ENCODE data around the gene DHX34.
A peak's percentile ranks its signal among the peaks of the same experiment; 100 is the strongest.
"Not testable (repeated sequence)": the region's sequence is repeated elsewhere in the genome, so short reads cannot be mapped to it uniquely, and the experiment has no call there.

Gene DHX34

GRCh38 chr19:47388721-47389120 is 39.6 kb downstream of the DHX34 start:
- not testable (repeated sequence) for DNase-seq (ENCODE audit: low spot score)
- in situ Hi-C loops (cut with MboI; ENCODE audit: low sequenced_read_pairs, unreplicated experiment) = loop anchor here (10.0 kb wide), 1 partner anchor 94 kb away; no protein-coding TSS in a partner anchor

GRCh38 chr19:47389150-47389556 is 40.0 kb downstream of the DHX34 start:
- no peak for TF ChIP-seq CTCF (IDR thresholded peaks at IDR 0.05; ENCODE audit: borderline replicate concordance, control extremely low read depth, extremely low read depth, insufficient read depth, missing control alignments)
- in situ Hi-C loops (cut with MboI; ENCODE audit: low sequenced_read_pairs, unreplicated experiment) = loop anchor here (10.0 kb wide), 1 partner anchor 94 kb away; no protein-coding TSS in a partner anchor
- DNase-seq (ENCODE audit: low spot score) = no peak

GRCh38 chr19:47390533-47391488 is 41.7 kb downstream of the DHX34 start:
- in situ Hi-C loops (cut with MboI; ENCODE audit: low sequenced_read_pairs, unreplicated experiment) = no loop called here
- DNase-seq (ENCODE audit: low spot score) = no peak

GRCh38 chr19:47391510-47392223 is 42.6 kb downstream of the DHX34 start:
- peak; percentile 85 for TF ChIP-seq CTCF (IDR thresholded peaks at IDR 0.05; ENCODE audit: borderline replicate concordance, control extremely low read depth, extremely low read depth, insufficient read depth, missing control alignments)
- peak; percentile 85 for DNase-seq (ENCODE audit: low spot score)
- in situ Hi-C loops (cut with MboI; ENCODE audit: low sequenced_read_pairs, unreplicated experiment) = no loop called here

More at GRCh38 chr19:47390533-47391488, 41.7 kb downstream of the DHX34 start:
- no peak for TF ChIP-seq CTCF (IDR thresholded peaks at IDR 0.05; ENCODE audit: borderline replicate concordance, control extremely low read depth, extremely low read depth, insufficient read depth, missing control alignments)

- DNase-seq (ENCODE audit: low spot score) = no peak
- no peak for TF ChIP-seq CTCF (IDR thresholded peaks at IDR 0.05; ENCODE audit: borderline replicate concordance, control extremely low read depth, extremely low read depth, insufficient read depth, missing control alignments)
- in situ Hi-C loops (cut with MboI; ENCODE audit: low sequenced_read_pairs, unreplicated experiment) = no loop called here
Measured at GRCh38 chr19:47398707-47399597, 49.8 kb downstream of the DHX34 start.

- no peak for TF ChIP-seq CTCF (IDR thresholded peaks at IDR 0.05; ENCODE audit: borderline replicate concordance, control extremely low read depth, extremely low read depth, insufficient read depth, missing control alignments)
- in situ Hi-C loops (cut with MboI; ENCODE audit: low sequenced_read_pairs, unreplicated experiment) = no loop called here
- no peak for DNase-seq (ENCODE audit: low spot score)
Measured at GRCh38 chr19:47402504-47402903, 53.4 kb downstream of the DHX34 start.
